Uterus (tissue), 2 donors: Measurements from ENCODE around the gene PODNL1.

Source experiments
- CTCF ChIP-seq, 4 experiments: fragments of 200-600 bp in 2 of 4; fragments of 450-650 bp in 2 of 4; sonication (generic) in 2 of 4; IDR thresholded peaks; one replicate each; pipeline ENCODE4 v1.5.1; 2016 to 2019; ENCODE audit warnings: antibody characterized with exemption in 4 of 4, mild to moderate bottlenecking in 2 of 4, moderate library complexity in 1 of 4
- POLR2A ChIP-seq, 2 donors: fragments of 450-650 bp; IDR thresholded peaks; one replicate each; pipeline ENCODE4 v1.6.1; 2016; ENCODE audit warnings: antibody characterized with exemption in 2 of 2, mild to moderate bottlenecking in 1 of 2, moderate library complexity in 1 of 2

DNA sequence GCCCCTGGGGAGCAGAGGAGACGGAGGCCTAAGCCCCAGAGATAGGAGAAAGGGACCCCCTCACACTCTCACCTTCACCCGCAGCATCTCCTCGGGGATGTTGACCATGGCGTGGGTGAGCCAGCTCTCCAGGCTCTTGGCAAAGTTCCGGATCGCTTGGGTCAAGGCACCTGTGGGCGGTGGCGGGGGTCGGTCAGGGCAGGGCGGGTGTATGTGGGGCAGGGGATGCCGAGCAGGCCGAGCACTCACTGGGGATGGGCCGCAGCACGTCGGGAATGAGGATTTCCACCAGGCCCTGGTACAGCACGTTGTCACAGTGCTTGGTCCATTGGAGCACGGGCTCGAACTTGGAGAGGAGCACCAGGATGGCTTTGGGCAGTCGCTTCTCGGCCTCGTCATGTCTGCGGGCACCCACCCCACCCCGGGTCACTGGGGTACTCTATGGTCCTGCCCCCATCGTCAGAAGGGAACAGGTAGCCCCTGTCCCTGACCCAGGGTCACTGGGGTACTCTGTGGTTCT, 27.2 kb upstream of the PODNL1 start:
- TF ChIP-seq CTCF (IDR thresholded peaks at IDR 0.05) (no peak), POLR2A (IDR thresholded peaks at IDR 0.05) (no peak)
